Activated CD8-positive, alpha-beta T cell treated with anti-CD3 and anti-CD28 coated beads, Interleukin-2, amount 10 ng/mL, durations not matched to agents 7 days and 5 days (primary cell): ENCODE results near the gene RHOG. TPM values are rescaled to one million over a fixed set of nuclear protein-coding genes. Genes with fewer than 3 reads are reported as not detected.

ENCODE experiments used
- ATAC-seq: fragments of 150-1000 bp; cut with Tn5 transposase; one replicate; pipeline ENCODE4 v1.10.0; 2021; ENCODE audit warnings: moderate library complexity
- CTCF ChIA-PET: fragments of 350-600 bp; sonication (Branson Sonifier 250); formaldehyde crosslinking; loops from one replicate; lab custom pipeline; 2021; ENCODE audit warnings: antibody characterized with exemption; lab: Charles Lee
- POLR2A ChIA-PET: fragments of 350-600 bp; sonication (Branson Sonifier 250); formaldehyde crosslinking; loops from one replicate; lab custom pipeline; 2021; ENCODE audit warnings: antibody characterized with exemption; lab: Charles Lee
- DNase-seq: peaks from one replicate; pipeline ENCODE4 v3.0.0-alpha.2; 2020
- H3K27ac Mint-ChIP-seq: one replicate; pipeline ENCODE4 v1.8.0; 2021; ENCODE audit warnings: mild to moderate bottlenecking, mixed read lengths
- H3K27me3 Mint-ChIP-seq: one replicate; pipeline ENCODE4 v1.8.0; 2021; ENCODE audit warnings: low read depth, mixed read lengths
- H3K36me3 Mint-ChIP-seq: one replicate; pipeline ENCODE4 v1.8.0; 2021; ENCODE audit warnings: low read depth, mixed read lengths
- H3K4me1 Mint-ChIP-seq: one replicate; pipeline ENCODE4 v1.8.0; 2021; ENCODE audit warnings: low read depth, mixed read lengths
- H3K4me3 Mint-ChIP-seq: one replicate; pipeline ENCODE4 v1.8.0; 2021; ENCODE audit warnings: mild to moderate bottlenecking, mixed read lengths
- H3K9me3 Mint-ChIP-seq: one replicate; pipeline ENCODE4 v1.8.0; 2022; ENCODE audit warnings: mixed read lengths; ENCODE audit not compliant: insufficient read depth
- total RNA-seq, 2 experiments: library from RNA; stranded (reverse); gene quantifications; one replicate each; pipeline ENCODE4 v1.2.3, GENCODE V29; 2021

Gene RHOG
- total RNA-seq, 2 experiments from 2014 or later: 173 to 191 TPM

DNA sequence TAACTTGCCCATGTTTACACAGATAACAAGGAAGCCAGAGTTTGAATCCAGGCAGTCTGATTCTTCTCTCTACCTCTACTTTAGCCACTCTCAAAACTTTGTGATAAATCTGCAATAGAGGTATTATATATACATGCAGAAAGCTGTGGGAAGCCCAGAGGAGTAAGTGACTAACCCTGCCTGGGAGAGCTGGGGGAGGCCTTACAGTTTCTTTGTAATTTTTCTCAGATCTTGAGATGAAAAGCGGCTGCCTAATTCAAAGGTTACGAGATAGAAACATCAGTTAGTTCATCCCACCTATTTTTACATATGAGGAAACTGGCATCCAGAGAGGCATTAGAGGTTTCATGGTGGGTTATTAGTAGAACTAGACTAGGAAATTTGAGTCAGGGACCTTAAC lies 19.6 kb upstream of the RHOG start:
- Mint-ChIP-seq H3K27me3 (no peaks in the 10 kb centered on the region), H3K4me3 (peak overlapping the region; percentile 84), H3K9me3 (no peaks in the 10 kb centered on the region), H3K4me1 (peaks cover 73% of the 10 kb centered on the region), H3K36me3 (peaks cover 50% of the 10 kb centered on the region), H3K27ac (peak overlapping the region; percentile 58)
- CTCF ChIA-PET: interaction anchor here (1.0 to 19.5 kb wide), 8 partner anchors 10 to 209 kb away, joined by 3 to 630 read pairs (median 6); partner anchors contain the start of gene RHOG
- POLR2A ChIA-PET: interaction anchor here (0.6 to 13.5 kb wide), 5 partner anchors 13 to 87 kb away, joined by 3 to 234 read pairs (median 4); partner anchors contain the start of gene RHOG
- DNase-seq: no peak
- ATAC-seq: no peak

DNA sequence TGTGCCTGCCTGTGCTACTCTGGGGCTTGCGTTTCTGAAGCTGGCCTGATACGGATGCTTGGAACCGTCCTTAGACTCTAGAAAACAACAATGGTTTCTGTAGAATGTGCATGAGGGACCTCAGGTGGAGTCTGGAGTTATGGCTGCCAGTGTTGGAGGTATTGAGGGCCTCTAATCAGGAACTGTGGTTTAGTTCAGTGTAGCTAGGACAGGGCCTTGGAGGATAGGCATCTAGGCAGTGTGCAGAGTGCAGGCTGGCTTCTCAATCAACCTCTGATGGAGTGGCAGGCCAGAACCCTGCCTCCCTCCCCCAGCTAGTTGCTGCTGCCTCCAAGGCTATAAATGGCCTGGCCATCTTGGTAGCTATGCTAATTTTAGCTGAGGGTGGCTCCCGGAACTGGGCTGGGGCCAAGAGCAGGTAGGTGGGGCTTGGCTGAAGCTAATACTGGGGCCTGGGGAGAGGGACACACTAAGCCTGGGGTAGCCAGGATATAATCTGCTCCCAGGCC lies 18.7 kb upstream of the RHOG start:
- Mint-ChIP-seq H3K27ac (peak overlapping the region; percentile 79), H3K27me3 (no peaks in the 10 kb centered on the region), H3K4me3 (peak overlapping the region; percentile 84), H3K4me1 (peaks cover 67% of the 10 kb centered on the region), H3K36me3 (peaks cover 46% of the 10 kb centered on the region), H3K9me3 (no peaks in the 10 kb centered on the region)
- ATAC-seq (no peak), DNase-seq (peak; percentile 59)
- CTCF ChIA-PET: interaction anchor here (1.0 to 19.5 kb wide), 9 partner anchors 9 to 210 kb away, joined by 3 to 630 read pairs (median 5); partner anchors contain the start of gene RHOG
- POLR2A ChIA-PET: interaction anchor here (1.0 to 13.5 kb wide), 4 partner anchors 10 to 88 kb away, joined by 3 to 234 read pairs (median 4); partner anchors contain the start of gene RHOG

DNA sequence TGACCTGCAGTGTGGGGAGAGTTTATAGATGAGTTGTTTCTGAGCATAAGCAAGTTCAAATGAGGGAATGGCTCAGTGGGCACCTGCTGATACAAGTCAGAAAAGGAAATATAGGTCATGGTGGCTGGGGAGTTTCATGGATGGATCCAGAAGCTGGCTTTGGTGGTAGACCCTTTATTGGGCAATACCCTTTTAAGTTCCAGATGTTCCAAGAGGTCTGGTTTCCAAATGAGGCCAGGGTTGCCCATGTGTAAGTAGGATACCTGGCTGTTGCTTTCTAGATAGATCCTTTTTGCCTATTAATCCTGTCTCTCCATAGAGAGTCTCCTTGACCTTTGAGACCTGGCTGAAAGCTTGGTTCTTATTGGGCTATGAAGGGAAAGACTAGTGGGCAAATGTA lies 16.9 kb upstream of the RHOG start:
- ATAC-seq (no peak), DNase-seq (no peak)
- CTCF ChIA-PET: interaction anchor here (0.8 to 19.5 kb wide), 7 partner anchors 8 to 212 kb away, joined by 3 to 630 read pairs (median 17); partner anchors contain the start of gene RHOG
- Mint-ChIP-seq H3K36me3 (peaks cover 36% of the 10 kb centered on the region), H3K4me1 (peaks cover 72% of the 10 kb centered on the region), H3K27me3 (no peaks in the 10 kb centered on the region), H3K27ac (peak overlapping the region; percentile 79), H3K9me3 (no peaks in the 10 kb centered on the region), H3K4me3 (peak overlapping the region; percentile 84)
- POLR2A ChIA-PET: interaction anchor here (0.6 to 13.5 kb wide), 4 partner anchors 8 to 114 kb away, joined by 3 to 234 read pairs (median 3); partner anchors contain the start of gene RHOG

DNA sequence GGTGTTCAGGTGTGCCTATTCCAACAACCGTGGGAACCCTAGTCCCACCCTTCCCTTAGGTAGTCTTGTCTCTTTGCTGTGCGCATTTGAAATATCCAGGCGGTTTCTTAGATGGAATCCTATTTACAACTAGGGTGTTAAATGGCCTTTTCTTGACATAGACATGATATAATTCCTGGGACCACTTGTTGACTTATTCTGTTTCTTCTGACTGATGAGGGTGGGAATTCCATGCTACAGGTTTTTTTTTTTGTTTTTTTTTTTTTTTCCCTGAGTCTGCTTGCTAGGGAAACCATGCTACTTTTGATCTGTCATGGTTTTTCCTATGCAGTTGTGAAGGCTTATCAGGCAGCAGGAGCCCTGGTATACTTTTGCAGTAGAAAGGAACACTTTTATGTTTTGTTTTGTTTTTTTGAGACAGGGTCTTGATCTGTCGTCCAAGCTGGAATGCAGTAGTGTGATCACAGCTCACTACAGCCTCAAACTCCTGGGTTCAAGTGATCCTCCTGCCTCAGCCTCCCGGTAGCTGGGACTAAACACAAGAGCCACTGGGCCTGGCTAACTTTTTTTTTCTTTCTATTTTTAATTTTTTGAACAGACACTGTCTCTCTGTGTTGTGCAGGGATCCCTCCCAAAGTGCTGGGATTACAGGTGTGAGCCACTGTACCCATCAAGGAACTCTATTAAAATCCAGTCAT lies 16.2 kb upstream of the RHOG start:
- Mint-ChIP-seq H3K4me1 (peaks cover 71% of the 10 kb centered on the region), H3K4me3 (peak overlapping the region; percentile 84), H3K27ac (peak overlapping the region; percentile 93), H3K36me3 (peaks cover 31% of the 10 kb centered on the region), H3K9me3 (no peaks in the 10 kb centered on the region), H3K27me3 (no peaks in the 10 kb centered on the region)
- ATAC-seq (no peak), DNase-seq (no peak)
- CTCF ChIA-PET: interaction anchor here (2.6 to 19.5 kb wide), 8 partner anchors 7 to 213 kb away, joined by 17 to 630 read pairs (median 69); partner anchors contain the start of gene RHOG
- POLR2A ChIA-PET: interaction anchor here (0.7 to 13.5 kb wide), 6 partner anchors 8 to 110 kb away, joined by 3 to 234 read pairs (median 12); partner anchors contain the start of gene RHOG

DNA sequence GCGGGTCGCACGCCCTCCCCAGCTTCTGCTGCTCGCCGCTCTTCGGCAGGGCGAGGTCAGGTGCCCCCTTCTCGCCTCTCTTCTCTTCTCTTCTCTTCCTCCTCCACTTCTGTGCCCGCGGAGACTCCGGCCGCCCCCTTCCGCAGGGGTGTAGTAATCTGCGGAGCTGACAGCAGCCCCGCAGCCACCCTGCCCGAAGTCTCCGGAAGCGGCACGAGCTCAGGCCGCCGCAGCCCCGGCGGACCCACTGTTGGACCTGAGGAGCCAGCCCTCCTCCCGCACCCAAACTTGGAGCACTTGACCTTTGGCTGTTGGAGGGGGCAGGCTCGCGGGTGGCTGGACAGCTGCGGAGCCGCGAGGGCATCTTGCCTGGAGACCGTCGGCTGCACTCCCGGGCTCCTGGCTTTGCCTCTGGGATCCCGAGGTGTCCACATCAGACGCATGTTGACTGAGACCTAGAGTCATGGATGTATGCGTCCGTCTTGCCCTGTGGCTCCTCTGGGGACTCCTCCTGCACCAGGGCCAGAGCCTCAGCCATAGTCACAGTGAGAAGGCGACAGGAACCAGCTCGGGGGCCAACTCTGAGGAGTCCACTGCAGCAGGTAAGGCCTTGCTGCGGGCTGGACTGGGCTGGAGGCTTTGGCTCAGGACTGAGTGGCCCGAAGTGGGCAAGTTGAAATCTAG lies 15.2 kb upstream of the RHOG start:
- POLR2A ChIA-PET: interaction anchor here (0.9 to 13.5 kb wide), 26 partner anchors 8 to 236 kb away, joined by 3 to 234 read pairs (median 6); partner anchors contain the start of genes NUP98 and RHOG
- Mint-ChIP-seq H3K4me1 (peaks cover 66% of the 10 kb centered on the region), H3K4me3 (peak overlapping the region; percentile 84), H3K9me3 (no peaks in the 10 kb centered on the region), H3K27me3 (no peaks in the 10 kb centered on the region), H3K27ac (peak overlapping the region; percentile 93), H3K36me3 (peaks cover 28% of the 10 kb centered on the region)
- DNase-seq (peak; percentile 75), ATAC-seq (peak; percentile 8)
- CTCF ChIA-PET: interaction anchor here (0.7 to 19.5 kb wide), 37 partner anchors 11 to 225 kb away, joined by 3 to 630 read pairs (median 15); partner anchors contain the start of genes NUP98, PGAP2 and RHOG

DNA sequence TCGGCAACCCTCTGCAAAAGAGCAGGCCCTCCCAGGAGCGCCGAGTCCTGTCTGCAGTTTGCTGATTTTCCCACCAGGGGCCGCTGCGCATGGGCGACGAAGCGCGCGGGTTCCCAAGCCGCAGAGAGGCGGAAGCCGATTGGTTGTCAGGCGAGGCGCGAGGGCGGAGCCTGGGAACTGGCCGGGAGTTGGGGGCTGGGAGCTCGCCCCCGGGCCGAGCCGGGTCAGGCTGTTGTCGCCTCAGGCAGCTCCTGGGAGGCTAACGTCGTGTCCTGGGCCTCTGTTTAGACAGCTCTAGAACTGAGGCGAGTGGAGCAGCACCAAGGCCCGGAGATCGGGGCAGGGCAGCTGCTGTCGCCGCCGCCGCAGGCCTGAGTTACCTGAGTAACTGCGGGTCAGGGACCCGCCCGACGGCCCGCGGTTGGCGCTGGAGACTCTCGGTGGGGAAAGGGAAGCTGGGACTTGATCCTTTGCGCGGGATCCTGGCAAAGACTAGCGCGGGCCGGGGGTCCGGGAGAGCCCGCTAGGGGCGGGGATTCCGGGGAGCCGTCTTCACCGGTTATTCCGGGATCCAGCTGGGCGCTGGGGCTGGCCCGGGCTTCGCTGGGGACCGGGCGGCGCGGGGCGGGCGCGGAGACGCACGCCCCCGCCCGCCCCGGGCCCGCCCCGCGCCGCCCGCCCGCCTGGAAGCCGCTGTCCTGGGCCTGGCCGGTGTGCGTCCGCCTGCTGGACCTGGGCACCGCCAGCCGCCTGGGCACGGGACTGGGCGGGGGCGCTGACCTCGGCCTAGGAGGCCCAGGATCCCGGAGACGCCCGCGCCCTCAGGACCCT lies 14.4 kb upstream of the RHOG start, which contains the start of gene STIM1:
STIM1 (plus strand) TSS at position 688 of the 831 bp plus-strand sequence. CDS start 607 bp downstream, outside the sequence.
- ChIA-PET CTCF (interaction anchor here (0.6 to 19.5 kb wide), 67 partner anchors 12 to 241 kb away, joined by 3 to 630 read pairs (median 9); partner anchors contain the start of genes NUP98, PGAP2 and RHOG), POLR2A (interaction anchor here (0.5 to 13.5 kb wide), 45 partner anchors 9 to 239 kb away, joined by 3 to 234 read pairs (median 4); partner anchors contain the start of genes NUP98 and RHOG)
- Mint-ChIP-seq H3K27ac (peak within 1 kb of the TSS; percentile 99), H3K4me3 (peak within 1 kb of the TSS; percentile 88), H3K27me3 (no peaks in the 10 kb centered on the region), H3K9me3 (no peaks in the 10 kb centered on the region), H3K36me3 (peaks cover 25% of the 10 kb centered on the region), H3K4me1 (peaks cover 59% of the 10 kb centered on the region)
- DNase-seq (peak; percentile 98), ATAC-seq (peak; percentile 77)

DNA sequence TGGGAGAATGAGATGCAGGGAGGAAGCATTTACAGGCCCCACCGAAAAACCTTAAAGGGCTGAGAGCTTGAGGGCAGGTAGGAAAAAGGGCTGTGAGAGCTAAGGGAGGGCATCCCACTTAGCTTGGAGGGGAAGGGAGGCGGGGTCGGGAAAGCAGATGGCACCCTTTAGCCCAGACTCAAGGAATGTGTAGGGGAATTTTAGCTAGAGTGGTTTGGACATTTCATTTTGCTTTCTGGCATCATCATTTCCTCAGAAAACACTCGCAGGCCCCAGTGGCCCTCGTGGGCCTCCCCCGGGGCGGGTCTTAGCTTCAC lies 13.9 kb upstream of the RHOG start:
- H3K4me1 Mint-ChIP-seq: peaks cover 53% of the 10 kb centered on the region
- CTCF ChIA-PET: interaction anchor here (0.7 to 19.5 kb wide), 65 partner anchors 12 to 242 kb away, joined by 3 to 630 read pairs (median 10); partner anchors contain the start of genes NUP98, PGAP2 and RHOG

DNA sequence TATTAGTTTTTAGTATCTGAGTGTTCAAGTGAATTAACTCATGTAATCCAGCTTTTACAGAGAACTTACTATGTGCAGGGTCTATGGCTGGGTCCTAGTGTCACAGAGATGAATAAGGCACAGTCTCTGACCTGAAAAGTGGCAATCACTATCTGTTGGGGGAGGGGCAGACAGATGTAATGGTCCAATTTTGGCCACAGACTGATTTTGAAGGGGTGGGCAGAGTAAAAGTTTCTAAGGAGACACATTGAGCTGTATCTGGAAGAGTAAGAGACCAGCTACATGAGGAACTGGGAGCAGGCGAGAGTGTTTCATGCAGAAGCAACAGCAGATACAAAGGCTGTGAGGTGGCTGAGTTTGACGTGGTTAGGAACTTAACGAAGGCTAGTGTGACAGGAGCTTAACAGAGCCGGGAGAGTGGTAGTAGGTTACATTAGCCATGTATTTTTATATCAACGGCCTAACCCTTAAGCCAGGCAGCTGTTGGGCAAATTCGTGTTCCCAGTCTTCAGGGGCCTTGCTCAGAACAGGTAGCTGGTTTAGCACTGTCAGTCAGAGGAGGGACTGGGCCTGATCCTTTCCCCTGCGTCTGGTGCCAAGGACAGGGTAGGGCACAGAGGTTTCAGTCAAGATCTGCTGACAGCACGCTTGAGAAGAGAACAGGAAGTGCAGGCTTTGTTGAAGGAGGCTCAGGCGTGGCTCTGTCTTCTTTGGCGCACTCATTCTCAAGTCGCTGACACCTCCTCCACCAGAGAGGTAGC lies 13.3 kb upstream of the RHOG start:
- peaks cover 21% of the 10 kb centered on the region for H3K36me3 Mint-ChIP-seq

More for the DNA sequence above, 13.9 kb upstream of the RHOG start:
- DNase-seq: no peak
- peak overlapping the region; percentile 88 for H3K4me3 Mint-ChIP-seq
- POLR2A ChIA-PET: interaction anchor here (0.5 to 13.5 kb wide), 40 partner anchors 10 to 239 kb away, joined by 3 to 234 read pairs (median 5); partner anchors contain the start of genes NUP98 and RHOG
- no peaks in the 10 kb centered on the region for H3K9me3 Mint-ChIP-seq
- no peak for ATAC-seq
- no peaks in the 10 kb centered on the region for H3K27me3 Mint-ChIP-seq
- peaks cover 25% of the 10 kb centered on the region for H3K36me3 Mint-ChIP-seq
- H3K27ac Mint-ChIP-seq: peak overlapping the region; percentile 99

DNA sequence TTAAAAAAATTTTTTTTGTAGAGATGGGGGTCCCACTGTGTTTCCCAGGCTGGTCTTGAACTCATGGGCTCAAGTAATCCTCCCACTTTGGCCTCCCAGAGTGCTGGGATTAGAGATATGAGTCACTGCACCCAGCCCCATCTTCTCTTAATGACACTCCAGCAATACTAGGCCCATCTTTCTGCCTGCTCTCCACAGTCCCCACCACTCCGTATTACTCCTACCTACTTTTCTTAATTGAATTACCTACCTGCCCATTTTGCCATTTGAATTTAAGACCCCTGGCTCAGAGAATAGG lies 12.7 kb upstream of the RHOG start:
- H3K4me1 Mint-ChIP-seq: peaks cover 51% of the 10 kb centered on the region
- CTCF ChIA-PET: interaction anchor here (1.2 to 19.5 kb wide), 22 partner anchors 8 to 216 kb away, joined by 3 to 630 read pairs (median 25); partner anchors contain the start of gene RHOG
- no peaks in the 10 kb centered on the region for H3K27me3 Mint-ChIP-seq

More for the DNA sequence above, 13.3 kb upstream of the RHOG start:
- Mint-ChIP-seq H3K27ac (peak overlapping the region; percentile 99), H3K4me3 (peak overlapping the region; percentile 88), H3K27me3 (no peaks in the 10 kb centered on the region), H3K9me3 (no peaks in the 10 kb centered on the region), H3K4me1 (peaks cover 53% of the 10 kb centered on the region)
- ATAC-seq (peak; percentile 63), DNase-seq (peak; percentile 85)
- ChIA-PET POLR2A (interaction anchor here (0.5 to 13.5 kb wide), 37 partner anchors 10 to 240 kb away, joined by 3 to 234 read pairs (median 5); partner anchors contain the start of genes NUP98 and RHOG), CTCF (interaction anchor here (0.7 to 19.5 kb wide), 60 partner anchors 13 to 241 kb away, joined by 3 to 630 read pairs (median 11); partner anchors contain the start of genes NUP98, PGAP2 and RHOG)

More for the DNA sequence above, 12.7 kb upstream of the RHOG start:
- Mint-ChIP-seq H3K9me3 (no peaks in the 10 kb centered on the region), H3K27ac (peak overlapping the region; percentile 99), H3K36me3 (peaks cover 18% of the 10 kb centered on the region), H3K4me3 (peak overlapping the region; percentile 88)
- DNase-seq: no peak
- POLR2A ChIA-PET: interaction anchor here (0.8 to 13.5 kb wide), 13 partner anchors 9 to 240 kb away, joined by 3 to 234 read pairs (median 14); partner anchors contain the start of gene RHOG
- no peak for ATAC-seq
